HG03342 (cell line): ENCODE results near the gene BDP1.
"Not testable (repeated sequence)": the region's sequence is repeated elsewhere in the genome, so short reads cannot be mapped to it uniquely, and the experiment has no call there.

Experiments
- ATAC-seq: cut with Tn5 transposase; IDR thresholded peaks from one replicate; pipeline ENCODE4 v1.9.1; 2021; ENCODE audit warnings: mild to moderate bottlenecking, moderate library complexity; ENCODE audit not compliant: unreplicated experiment

The BDP1 gene

GRCh38 chr5:71563161-71563560 is 107.7 kb downstream of the BDP1 start:
- no peak for ATAC-seq

- no peak for ATAC-seq
These were observed 109.4 kb downstream of the BDP1 start for GRCh38 chr5:71564895-71565294.

GRCh38 chr5:71569748-71570509 is 114.5 kb downstream of the BDP1 start:
- no peak for ATAC-seq

- ATAC-seq, result not testable (repeated sequence)
These were observed 116.4 kb downstream of the BDP1 start for GRCh38 chr5:71571811-71572210.

- no peak for ATAC-seq
These were observed 118.1 kb downstream of the BDP1 start for GRCh38 chr5:71573591-71573990.

GRCh38 chr5:71575588-71575987 is 120.1 kb downstream of the BDP1 start:
- not testable (repeated sequence) for ATAC-seq

- ATAC-seq, result no peak
These were observed 120.8 kb downstream of the BDP1 start for GRCh38 chr5:71576241-71576640.

GRCh38 chr5:71577839-71578238 is 122.4 kb downstream of the BDP1 start:
- ATAC-seq, result not testable (repeated sequence)

- no peak for ATAC-seq
These were observed 127.6 kb downstream of the BDP1 start for GRCh38 chr5:71582945-71583584.

GRCh38 chr5:71586052-71586940 is 130.8 kb downstream of the BDP1 start:
- peak; percentile 1 for ATAC-seq

- ATAC-seq, result peak; percentile 97
These were observed 131.7 kb downstream of the BDP1 start, which contains the start of gene MCCC2 for GRCh38 chr5:71586941-71587765. Gene MCCC2, plus strand, starts transcription at chr5:71587340. Its CDS starts 86 bp downstream, at chr5:71587426.

- ATAC-seq, result peak; percentile 3
These were observed 132.5 kb downstream of the BDP1 start for GRCh38 chr5:71587766-71588532.

GRCh38 chr5:71588533-71588885 is 133.1 kb downstream of the BDP1 start:
- ATAC-seq, result no peak

- no peak for ATAC-seq
These were observed 134.5 kb downstream of the BDP1 start for GRCh38 chr5:71589903-71590302.

GRCh38 chr5:71591100-71591499 is 135.6 kb downstream of the BDP1 start:
- no peak for ATAC-seq

GRCh38 chr5:71596169-71596568 is 140.7 kb downstream of the BDP1 start:
- no peak for ATAC-seq

GRCh38 chr5:71597001-71597400 is 141.6 kb downstream of the BDP1 start:
- ATAC-seq, result no peak

- no peak for ATAC-seq
These were observed 145.3 kb downstream of the BDP1 start for GRCh38 chr5:71600783-71601182.

GRCh38 chr5:71601222-71602026 is 146.0 kb downstream of the BDP1 start:
- ATAC-seq, result peak; percentile 88
